Activated B cell treated with CpG ODN at 0.5 μM for 24 hours (primary cell): ENCODE measurements around the gene RNF125. TPM values are rescaled to one million over a fixed set of nuclear protein-coding genes. Genes with fewer than 3 reads are reported as not detected.

Experiments
- ATAC-seq: fragments of 200-7000 bp; cut with Tn5 transposase; one replicate; pipeline ENCODE4 v1.10.0; 2021; ENCODE audit warnings: low read depth, mild to moderate bottlenecking, moderate library complexity
- CTCF ChIA-PET: fragments of 350-600 bp; sonication (Branson Sonifier 250); formaldehyde crosslinking; loops from one replicate; lab custom pipeline; 2021; ENCODE audit warnings: antibody characterized with exemption; lab: Charles Lee
- POLR2A ChIA-PET: fragments of 350-600 bp; sonication (Branson Sonifier 250); formaldehyde crosslinking; loops from one replicate; lab custom pipeline; 2021; ENCODE audit warnings: antibody characterized with exemption; lab: Charles Lee
- DNase-seq: peaks from one replicate; pipeline ENCODE4 v3.0.0; 2022
- H3K27ac Mint-ChIP-seq: one replicate; pipeline ENCODE4 v1.8.0; 2020; ENCODE audit warnings: mixed read lengths
- H3K27me3 Mint-ChIP-seq: one replicate; pipeline ENCODE4 v1.8.0; 2021; ENCODE audit warnings: mixed read lengths
- H3K36me3 Mint-ChIP-seq: one replicate; pipeline ENCODE4 v1.8.0; 2021; ENCODE audit warnings: low read depth, mixed read lengths
- H3K4me1 Mint-ChIP-seq: one replicate; pipeline ENCODE4 v1.8.0; 2021; ENCODE audit warnings: mixed read lengths
- H3K4me3 Mint-ChIP-seq: one replicate; pipeline ENCODE4 v1.8.0; 2020; ENCODE audit warnings: mild to moderate bottlenecking, mixed read lengths
- H3K9me3 Mint-ChIP-seq: one replicate; pipeline ENCODE4 v1.8.0; 2020; ENCODE audit warnings: mixed read lengths
- CTCF ChIP-seq: fragments of 200-600 bp; IDR thresholded peaks from one replicate; pipeline ENCODE4 v1.8.0; 2022; ENCODE audit warnings: antibody characterized with exemption, mild to moderate bottlenecking
- intact Hi-C: fragments of 100-400 bp; cut with micrococcal nuclease; formaldehyde crosslinking; loops from one replicate; pipeline ENCODE4 v1.15.1; 2024
- total RNA-seq: library from RNA; stranded (reverse); gene quantifications from 2 replicates; pipeline ENCODE4 v1.2.3, GENCODE V29; 2022

Gene RNF125
- total RNA-seq, 1 donor from 2014 or later = 2.1 TPM

DNA sequence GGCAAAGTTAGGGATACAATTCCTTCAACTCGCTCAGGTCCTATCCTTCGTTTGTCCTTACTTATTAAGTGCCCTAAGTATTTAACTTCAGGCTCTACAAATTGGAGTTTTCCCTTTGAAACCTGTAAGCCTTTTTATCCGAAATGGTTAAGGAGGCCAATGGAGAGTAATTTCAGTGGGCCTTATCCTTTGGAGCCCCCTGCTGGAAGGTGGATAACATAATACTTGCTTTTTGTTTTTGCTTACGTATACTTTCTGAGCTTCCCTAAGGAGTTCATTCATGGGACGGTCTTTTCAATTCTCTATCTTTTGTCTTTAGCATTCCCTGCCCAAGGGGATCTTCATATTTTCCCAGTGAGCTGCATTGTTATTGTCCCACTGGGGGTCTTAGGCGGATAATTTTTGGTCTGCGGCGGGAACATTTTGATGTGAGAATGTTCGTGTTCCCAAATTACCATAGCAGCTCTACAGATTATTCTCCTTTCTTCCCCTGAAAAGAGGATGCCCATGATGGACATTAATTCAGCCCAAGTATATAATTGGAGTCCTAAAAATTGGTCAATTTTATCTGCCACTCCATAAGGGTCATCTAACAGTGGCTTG lies 41.3 kb upstream of the RNF125 start:
- TF ChIP-seq CTCF = no peak
- Mint-ChIP-seq H3K9me3 (peaks cover 24% of the 10 kb centered on the region), H3K36me3 (no peaks in the 10 kb centered on the region), H3K4me3 (no peak overlapping the region), H3K4me1 (no peaks in the 10 kb centered on the region), H3K27ac (no peak overlapping the region), H3K27me3 (no peaks in the 10 kb centered on the region)
- peak; percentile 25 for ATAC-seq
- intact Hi-C loops = loop anchor here (1.0 kb wide), 3 partner anchors 34 to 421 kb away; partner anchors contain the start of gene TRAPPC8
- CTCF ChIA-PET = interaction anchor here (0.8 to 2.4 kb wide), 7 partner anchors 34 to 425 kb away, joined by 3 to 12 read pairs (median 3); partner anchors contain the start of gene TRAPPC8
- no peak for DNase-seq
- POLR2A ChIA-PET = interaction anchor here (0.5 to 1.0 kb wide), 2 partner anchors 35 to 46 kb away, joined by 3 to 4 read pairs; partner anchors contain the start of gene TRAPPC8

DNA sequence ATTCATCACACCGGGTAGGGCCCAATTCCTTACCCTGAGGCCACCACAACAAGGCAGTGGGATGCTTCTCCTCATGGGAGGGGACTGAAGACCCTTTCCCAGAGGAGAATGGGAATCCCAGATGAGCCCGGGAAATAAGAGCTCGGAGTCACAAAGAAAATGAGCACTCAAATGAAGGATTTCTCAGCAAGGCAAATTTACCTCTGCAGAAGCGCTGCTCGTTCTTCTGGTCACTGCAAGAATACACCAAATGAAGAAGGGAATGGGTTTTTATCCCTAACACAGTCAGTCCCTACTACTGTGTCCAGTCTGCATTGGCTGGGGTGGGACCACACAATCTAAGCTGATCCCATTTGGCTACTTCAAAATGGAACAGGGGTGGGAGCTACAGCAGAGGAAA lies 40.0 kb upstream of the RNF125 start:
- Mint-ChIP-seq H3K4me3 (no peak overlapping the region), H3K36me3 (no peaks in the 10 kb centered on the region), H3K27me3 (no peaks in the 10 kb centered on the region), H3K27ac (no peak overlapping the region), H3K4me1 (no peaks in the 10 kb centered on the region), H3K9me3 (peaks cover 24% of the 10 kb centered on the region)
- intact Hi-C loops = no loop called here
- CTCF ChIA-PET = no interaction called here
- POLR2A ChIA-PET = interaction anchor here (0.6 kb wide), 1 partner anchor 106 kb away, joined by 3 read pairs; no protein-coding TSS in a partner anchor
- ATAC-seq (no peak), DNase-seq (no peak)
- no peak for TF ChIP-seq CTCF

- Mint-ChIP-seq H3K4me3 (no peak overlapping the region), H3K36me3 (no peaks in the 10 kb centered on the region), H3K9me3 (peaks cover 17% of the 10 kb centered on the region), H3K27ac (no peak overlapping the region), H3K4me1 (no peaks in the 10 kb centered on the region), H3K27me3 (no peaks in the 10 kb centered on the region)
- intact Hi-C loops = no loop called here
- TF ChIP-seq CTCF = no peak
- no peak for DNase-seq
- ATAC-seq = no peak
- CTCF ChIA-PET = no interaction called here
- POLR2A ChIA-PET = no interaction called here
Observed at GRCh38 chr18:31979714-31980113, 38.9 kb upstream of the RNF125 start.

DNA sequence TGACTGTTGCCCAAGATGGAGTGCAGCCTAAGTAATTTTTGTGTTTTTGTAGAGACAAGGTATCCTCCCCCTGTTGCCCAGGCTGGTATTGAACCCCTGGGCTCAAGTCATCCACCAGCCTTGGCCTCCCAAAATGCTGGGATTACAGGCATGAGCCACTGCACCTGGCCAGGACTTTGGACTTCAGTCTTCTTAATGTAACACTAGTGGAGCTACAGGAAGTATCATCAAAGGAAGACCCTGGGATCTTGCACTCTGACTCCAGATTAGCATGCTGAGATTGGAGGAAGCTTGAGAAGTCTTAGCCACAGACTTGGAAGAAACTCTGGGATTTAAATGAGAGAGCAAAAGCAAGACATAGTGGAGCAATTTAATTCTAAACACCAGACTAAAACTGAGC lies 37.8 kb upstream of the RNF125 start:
- intact Hi-C loops = no loop called here
- POLR2A ChIA-PET = no interaction called here
- CTCF ChIA-PET = no interaction called here

GRCh38 chr18:31983020-31983419 lies 35.6 kb upstream of the RNF125 start:
- no peak overlapping the region for H3K27ac Mint-ChIP-seq
- H3K4me1 Mint-ChIP-seq = no peaks in the 10 kb centered on the region
- H3K4me3 Mint-ChIP-seq = no peak overlapping the region
- ChIA-PET POLR2A (no interaction called here), CTCF (no interaction called here)
- intact Hi-C loops = no loop called here
- no peak for ATAC-seq
- DNase-seq = no peak
- peaks cover 8% of the 10 kb centered on the region for H3K9me3 Mint-ChIP-seq
- H3K36me3 Mint-ChIP-seq = no peaks in the 10 kb centered on the region
- TF ChIP-seq CTCF = no peak
- no peaks in the 10 kb centered on the region for H3K27me3 Mint-ChIP-seq

More for the DNA sequence above, 37.8 kb upstream of the RNF125 start:
- no peaks in the 10 kb centered on the region for H3K4me1 Mint-ChIP-seq
- no peak for TF ChIP-seq CTCF
- no peak overlapping the region for H3K4me3 Mint-ChIP-seq
- no peaks in the 10 kb centered on the region for H3K36me3 Mint-ChIP-seq
- no peaks in the 10 kb centered on the region for H3K27me3 Mint-ChIP-seq
- DNase-seq (no peak), ATAC-seq (no peak)
- peaks cover 9% of the 10 kb centered on the region for H3K9me3 Mint-ChIP-seq
- H3K27ac Mint-ChIP-seq = no peak overlapping the region
